DMS 273 (cell line): ENCODE measurements around the gene OXLD1.
"Not testable (repeated sequence)": the region's sequence is repeated elsewhere in the genome, so short reads cannot be mapped to it uniquely, and the experiment has no call there.

ENCODE experiments used
- DNase-seq: peaks from one replicate; lab custom pipeline; 2025; ENCODE audit not compliant: unreplicated experiment; lab: John Stamatoyannopoulos, UW

OXLD1 gene

GRCh38 chr17:81621494-81622130 is 44.8 kb downstream of the OXLD1 start:
- DNase-seq = no peak

GRCh38 chr17:81618307-81618706 is 48.1 kb downstream of the OXLD1 start:
- not testable (repeated sequence) for DNase-seq

GRCh38 chr17:81616877-81617276 is 49.5 kb downstream of the OXLD1 start:
- no peak for DNase-seq

- DNase-seq = no peak
Measured at GRCh38 chr17:81615401-81615930, 50.9 kb downstream of the OXLD1 start.
